HUDEP-2 (cell line): Measurements from ENCODE around the gene NALCN.
A peak's percentile ranks its signal among the peaks of the same experiment; 100 is the strongest.

Experiments
- DNase-seq, 76 experiments: peaks; one replicate each; lab custom pipeline; 2025; ENCODE audit not compliant: unreplicated experiment in 76 of 76; lab: John Stamatoyannopoulos, UW

Gene NALCN

DNA sequence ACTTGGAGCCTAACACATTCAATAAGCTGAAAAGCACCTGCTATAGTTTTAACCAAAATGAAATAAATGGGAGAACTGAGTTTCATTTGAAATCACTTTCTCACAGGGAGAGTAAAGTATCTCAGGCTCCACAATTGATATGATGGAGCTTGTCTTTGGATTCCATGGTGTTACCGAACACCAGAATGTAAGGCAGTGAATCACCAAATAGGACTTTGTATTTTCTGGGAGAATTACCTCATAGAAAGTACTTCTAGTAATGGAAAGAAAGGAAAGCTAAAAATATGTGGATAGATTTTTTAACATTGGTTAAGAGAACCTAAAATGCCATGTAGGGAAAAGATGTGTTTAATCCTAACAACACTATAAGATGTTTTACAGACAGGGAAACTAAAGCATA lies 123.6 kb downstream of the NALCN start:
- no peak for DNase-seq

DNA sequence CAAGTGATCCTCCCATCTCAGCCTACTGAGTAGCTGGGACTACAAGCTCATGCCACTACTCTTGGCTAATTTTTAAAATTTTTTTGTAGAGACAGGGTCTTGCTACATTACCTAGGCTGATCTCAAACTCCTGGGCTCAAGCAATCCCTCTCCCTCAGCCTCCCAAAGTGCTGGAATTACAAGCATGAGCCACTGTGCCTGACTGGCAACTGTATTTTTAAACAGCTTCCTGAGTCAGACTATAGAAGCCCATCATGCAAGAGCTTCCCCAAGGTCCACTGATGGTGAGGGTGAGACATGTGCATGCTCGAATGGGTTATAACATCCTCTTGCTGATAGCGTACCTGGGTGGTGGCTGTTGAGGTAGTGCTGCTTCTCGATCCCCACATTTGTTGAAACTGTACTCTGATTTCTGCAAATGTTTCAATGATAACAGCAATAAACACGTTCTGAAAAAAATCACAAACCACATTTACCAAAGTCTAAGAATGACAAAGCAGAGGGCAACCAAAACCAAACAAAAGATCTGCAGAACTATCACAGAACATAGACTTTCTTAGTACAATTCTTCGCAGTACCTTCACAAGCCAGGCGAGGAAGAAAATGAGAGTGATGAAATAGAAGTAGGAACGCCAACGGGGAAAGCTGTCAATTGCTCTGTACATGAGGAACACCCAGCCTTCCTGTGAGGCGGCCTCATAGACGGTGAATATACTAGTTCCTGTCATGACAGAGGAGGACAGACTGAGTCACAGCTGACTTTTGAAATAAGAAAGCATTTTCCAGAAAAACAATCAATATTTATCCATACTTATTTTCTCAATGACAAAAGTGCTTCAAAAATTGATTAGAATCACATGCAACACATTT lies 124.4 kb downstream of the NALCN start:
- no peak for DNase-seq

DNA sequence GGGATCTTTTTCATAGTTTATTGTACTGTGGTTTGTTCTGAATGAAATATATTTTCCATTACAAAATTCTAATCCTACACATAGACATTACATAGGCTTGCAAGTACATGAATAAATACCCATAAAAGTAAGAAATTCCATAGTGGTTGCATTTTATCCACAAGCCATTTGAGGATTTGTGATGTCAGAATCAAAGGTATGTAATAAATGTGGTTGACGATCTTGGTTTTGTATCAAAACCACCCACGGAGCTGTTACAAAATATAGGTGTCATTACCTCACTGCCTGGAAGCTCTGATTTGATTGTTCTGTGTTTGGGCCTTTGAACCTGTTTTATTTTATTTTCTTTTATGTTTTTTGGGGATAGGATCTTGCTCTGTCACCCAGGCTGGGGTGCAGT lies 125.1 kb downstream of the NALCN start:
- DNase-seq = no peak

DNA sequence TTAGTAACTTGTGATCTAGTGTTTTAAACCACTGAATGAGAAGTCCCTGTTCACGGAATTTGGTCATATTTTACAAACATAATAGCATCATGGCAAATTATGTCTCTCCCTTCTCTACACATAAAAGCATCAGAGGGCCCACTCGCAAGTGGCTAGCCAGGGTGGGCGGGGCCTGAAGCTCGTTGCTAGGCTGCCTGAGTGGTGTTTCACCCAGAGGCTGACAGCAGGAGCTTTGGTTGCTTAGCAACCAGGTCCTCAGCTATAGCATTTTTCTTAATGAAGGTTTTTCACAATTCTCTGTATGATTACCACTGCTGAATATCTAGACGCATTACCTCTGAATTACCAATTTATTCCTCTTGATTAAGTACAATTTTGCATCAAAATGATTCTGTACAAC lies 126.5 kb downstream of the NALCN start:
- DNase-seq = peak in 10 of 76 experiments; percentile 0 to 30 (median 16)

DNA sequence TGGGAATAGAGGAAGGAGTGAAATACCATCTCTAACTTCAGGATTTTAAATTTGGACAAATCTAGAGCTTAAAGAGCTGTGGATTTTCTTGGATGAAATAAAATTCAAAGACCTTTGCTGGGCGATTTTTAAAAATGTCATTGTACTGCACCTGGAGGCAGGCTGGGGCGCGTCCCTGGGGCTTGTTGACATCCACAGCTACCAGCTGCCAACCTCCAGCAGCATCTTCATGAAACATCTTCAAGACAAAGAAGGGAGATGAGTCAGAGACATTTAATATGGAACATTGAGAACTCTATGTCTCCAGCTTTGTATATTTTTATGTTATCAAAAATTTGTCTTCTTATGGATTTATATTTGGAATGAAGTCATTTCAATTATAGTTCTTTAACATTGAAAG lies 132.5 kb downstream of the NALCN start:
- DNase-seq = no peak

DNA sequence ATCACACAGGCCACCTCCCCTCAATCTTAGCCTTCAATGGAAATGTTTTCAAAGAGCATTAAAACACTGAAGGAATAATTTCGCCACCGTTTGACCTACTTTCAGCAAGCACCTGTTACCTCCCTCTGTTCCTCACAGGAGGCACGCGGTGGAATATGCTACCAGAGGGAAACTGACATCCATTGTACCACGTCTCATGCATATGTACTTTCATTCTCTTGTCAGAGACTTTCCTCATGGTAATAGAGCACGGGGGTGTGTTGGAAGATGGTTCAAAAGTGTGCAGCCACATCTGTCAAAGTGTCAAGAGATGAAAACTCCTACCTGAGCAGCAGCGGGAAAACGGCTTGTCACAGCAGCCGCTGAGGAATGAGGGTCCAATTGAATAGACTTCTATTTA lies 143.4 kb downstream of the NALCN start:
- no peak for DNase-seq

DNA sequence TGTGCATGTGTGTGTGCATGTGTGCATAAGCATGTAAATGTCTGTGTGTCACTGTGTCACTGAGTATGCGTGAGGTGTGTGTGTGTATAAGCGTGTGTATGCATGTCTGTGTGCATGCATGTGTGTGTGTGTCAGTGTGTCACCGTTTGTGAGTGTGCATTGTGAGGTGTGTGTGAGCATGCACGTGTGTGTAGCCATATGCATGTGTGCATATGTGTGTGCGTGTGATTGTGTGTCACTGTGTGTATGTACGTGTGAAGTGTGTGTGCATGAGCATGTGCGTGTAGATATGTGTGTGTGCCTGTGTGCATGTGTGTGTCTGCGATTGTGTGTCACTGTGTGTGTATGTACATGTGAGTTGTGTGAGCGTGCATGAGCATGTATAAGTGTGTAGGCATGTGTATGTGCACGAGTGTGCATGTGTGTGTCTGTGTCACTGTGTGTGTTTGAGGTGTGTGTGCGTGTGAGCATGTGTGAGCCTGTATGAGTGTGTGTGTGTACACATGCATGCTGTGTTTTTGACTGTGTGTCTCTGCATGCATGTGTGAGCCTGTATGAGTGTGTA lies 144.5 kb downstream of the NALCN start:
- DNase-seq = no peak

DNA sequence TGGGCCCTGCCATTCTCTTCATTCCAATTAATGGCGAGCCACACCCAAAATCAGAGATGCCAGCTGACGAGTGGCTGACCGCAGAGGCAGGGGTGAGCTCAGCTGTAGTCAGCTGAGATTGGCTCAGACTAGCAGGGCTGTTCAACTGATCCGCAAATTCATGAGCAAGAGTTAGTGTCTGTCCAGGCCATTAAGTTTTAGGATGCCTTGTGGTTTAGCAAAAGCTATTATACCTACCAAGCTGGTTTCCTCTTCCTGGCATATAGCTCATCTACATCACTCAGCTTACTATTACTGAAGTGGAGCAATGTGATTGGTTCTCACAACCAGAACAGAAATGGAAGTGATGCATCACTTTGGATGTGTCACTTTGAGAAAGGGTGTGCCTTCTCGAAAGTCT lies 148.7 kb downstream of the NALCN start:
- no peak for DNase-seq

DNA sequence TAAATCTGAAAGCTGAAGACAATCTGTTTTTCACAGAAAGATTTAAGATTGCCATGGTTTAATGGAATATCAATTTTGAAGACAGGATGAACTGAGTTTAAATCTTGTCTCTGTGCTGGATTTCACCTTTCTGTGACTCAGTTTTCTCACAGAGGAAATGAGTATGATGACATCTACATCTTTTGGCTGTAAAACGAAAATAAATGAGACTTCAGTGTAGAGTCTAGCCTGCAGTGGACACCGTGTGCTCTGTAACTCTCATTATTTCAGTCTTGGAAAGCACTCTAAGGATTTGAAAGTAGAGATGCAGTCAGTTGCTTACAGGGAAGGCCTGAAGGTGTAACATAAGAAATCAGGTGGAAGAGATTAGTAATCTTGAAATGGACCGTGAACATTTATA lies 150.4 kb downstream of the NALCN start:
- DNase-seq = no peak

DNA sequence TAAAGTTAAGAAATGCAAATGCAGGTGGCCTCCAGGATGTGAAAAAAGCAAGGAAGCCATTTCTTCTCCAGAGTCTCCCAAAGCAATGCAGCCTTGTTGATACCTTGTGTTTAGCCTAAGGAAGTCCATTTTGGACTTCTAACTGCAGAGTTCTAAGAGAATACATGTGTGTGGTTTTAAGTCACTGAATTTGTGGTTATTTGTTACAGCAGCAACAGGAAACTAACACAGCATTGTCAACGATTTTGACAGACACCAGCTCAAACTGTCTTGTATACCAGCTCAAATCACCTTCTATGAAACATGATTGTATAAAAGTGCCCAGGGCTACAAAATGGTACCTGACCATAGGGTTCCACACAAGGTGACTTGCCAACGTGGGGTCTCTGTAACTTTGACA lies 151.4 kb downstream of the NALCN start:
- no peak for DNase-seq

DNA sequence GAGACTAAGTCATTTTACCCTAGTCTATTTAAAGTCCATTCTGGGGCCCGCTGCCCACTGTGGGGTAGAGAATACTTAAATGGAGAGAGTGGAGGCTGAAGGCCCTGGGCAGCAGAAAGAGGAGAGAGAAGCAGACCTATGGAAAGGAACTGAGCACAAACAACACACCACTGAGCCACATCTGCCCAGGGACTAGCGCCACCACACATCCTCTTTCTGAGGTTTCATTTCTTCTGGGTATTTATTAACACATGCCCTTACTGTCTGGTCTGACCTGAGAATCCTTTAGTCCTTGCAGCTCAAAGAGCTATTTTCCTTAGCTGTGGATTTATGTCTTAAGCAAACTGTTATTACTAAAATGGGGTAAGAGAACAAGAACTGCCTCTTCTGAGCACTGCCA lies 154.0 kb downstream of the NALCN start:
- DNase-seq = no peak

DNA sequence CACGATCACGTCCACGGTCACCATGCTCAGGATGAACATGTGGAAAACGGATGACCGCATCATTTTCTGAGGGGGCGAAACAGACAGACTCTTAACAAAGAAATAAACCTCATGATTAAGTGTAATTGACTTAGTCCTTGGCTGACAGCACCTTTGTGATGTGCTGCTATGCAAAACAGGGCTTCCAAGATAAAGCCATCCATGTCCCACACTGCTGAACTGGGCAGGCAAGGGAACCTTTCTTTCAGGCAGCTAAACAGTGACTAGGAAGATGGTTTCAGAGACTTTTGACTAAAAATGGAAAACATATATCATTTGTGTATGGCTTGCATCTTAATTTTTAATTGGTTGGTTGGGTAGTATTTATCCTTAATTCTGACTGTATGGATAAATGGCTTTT lies 157.8 kb downstream of the NALCN start:
- DNase-seq = no peak

DNA sequence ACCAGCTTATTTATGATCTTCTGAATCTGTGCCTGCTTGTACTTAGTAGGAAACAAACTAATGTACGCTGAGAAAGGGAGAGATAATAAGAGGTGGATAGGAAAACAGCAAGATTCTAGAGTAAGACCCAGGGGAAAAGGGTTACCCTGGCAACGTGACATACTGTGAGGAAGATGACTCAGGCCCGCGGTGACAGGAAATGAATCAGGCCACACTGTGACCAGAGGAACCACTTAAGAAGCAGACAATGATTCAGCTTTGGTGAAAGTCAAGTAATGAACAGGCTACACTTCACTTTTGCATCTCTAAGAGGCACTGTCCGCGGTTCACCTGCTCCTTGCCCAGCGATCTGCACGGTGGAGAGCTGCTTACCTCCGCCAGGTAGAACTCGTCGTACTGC lies 158.2 kb downstream of the NALCN start:
- peak in 14 of 76 experiments; percentile 4 to 68 (median 27) for DNase-seq

DNA sequence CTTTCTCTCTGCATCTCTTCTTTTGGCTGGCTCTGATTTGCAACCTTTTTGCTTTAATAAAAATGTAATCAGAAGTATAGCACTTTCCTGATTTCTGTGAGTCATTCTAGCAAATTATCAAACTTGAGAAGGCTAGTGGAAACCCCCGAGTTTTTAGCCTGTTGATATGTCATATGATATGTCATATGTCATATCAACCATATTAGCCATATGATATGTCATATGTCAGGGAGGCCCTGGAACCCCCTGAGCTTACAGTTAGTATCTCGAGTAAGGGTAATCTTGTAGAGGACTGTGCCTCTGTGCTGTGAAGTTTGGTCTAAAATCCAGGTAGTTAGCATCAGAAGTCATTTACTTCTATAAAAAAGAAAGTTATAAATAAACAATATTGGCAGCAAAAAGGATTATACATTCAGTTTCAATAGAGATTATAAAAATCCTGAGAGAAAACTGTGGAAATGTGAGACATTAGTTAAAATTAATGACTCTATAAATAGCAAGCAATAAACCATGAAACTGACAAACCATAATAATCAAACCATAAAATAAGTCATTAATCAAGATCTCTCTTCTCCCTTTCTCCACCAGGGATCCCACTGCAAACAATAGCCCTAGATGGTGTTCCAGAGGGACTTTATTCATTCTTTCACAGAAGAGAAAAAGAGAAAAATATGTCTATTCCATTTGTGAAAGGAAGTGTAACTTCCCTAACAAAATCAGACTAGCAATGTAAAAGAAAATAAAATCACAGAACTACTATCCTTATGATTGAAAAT lies 167.4 kb downstream of the NALCN start:
- no peak for DNase-seq

DNA sequence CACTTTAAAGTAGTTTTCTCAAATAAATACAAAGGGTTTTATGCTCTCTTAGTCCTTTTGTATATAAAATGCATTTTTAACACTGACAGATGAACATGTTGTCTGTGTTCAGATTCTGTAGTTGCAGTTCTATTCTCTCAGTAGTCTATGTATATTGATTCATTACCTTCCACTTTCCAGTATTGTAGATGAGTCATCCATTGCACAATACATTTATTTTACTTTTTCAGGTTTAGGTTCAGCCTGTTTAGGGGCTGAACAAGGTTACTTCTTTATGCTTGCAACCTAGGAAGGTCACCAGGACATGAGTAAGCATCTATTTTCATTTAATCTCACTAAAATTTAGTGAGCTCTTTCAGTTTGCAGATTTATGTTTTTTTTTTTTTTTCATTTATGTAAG lies 173.6 kb downstream of the NALCN start:
- DNase-seq = no peak

DNA sequence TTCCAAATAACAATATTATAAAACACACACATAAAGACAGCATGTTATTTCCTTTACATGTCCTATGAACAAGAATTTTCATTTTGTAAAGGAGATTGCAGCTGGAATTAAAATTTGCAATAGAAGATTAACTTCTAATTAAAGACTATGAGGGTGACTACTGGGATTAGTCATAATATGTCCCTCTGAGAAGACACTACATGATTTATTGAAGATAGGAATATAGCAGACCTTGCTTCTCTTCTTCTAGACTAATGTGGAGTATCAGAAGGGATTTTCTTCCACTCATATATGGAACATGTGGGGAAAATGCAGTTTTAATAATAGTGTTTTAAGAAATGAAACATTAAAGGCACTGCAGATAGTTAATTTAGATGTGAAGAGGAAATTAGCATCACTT lies 177.8 kb downstream of the NALCN start:
- DNase-seq = no peak

DNA sequence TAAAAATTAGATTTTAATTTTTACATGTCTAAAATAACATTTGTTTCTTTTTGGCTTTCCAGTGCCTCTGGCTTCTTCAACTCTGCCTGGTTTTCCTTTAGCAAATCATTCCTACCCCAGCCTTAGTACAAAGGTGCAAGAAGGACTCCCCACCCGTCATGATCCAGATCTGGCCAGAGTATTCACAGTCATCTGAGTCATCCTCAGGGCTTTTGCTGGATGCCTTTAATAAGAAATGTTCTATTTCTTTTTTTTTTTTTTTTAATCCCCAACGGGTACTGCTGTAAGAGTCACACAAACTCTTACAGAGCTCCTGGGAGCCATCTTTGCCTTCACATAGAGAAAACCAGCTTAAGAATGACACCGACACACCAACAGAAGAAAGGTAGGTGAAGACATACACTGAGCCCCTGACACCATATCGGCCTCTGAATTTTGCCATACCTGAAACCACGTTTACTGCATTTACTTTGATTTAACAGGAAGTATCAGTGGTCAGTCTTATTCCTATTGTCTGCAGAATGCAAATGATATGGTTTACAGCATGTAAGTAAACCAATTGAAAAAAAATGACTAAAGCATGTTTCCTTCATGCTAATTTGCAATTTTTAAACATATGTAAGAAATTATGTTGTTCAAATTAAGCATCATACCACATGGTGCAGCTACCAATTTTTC lies 184.4 kb downstream of the NALCN start:
- no peak for DNase-seq

DNA sequence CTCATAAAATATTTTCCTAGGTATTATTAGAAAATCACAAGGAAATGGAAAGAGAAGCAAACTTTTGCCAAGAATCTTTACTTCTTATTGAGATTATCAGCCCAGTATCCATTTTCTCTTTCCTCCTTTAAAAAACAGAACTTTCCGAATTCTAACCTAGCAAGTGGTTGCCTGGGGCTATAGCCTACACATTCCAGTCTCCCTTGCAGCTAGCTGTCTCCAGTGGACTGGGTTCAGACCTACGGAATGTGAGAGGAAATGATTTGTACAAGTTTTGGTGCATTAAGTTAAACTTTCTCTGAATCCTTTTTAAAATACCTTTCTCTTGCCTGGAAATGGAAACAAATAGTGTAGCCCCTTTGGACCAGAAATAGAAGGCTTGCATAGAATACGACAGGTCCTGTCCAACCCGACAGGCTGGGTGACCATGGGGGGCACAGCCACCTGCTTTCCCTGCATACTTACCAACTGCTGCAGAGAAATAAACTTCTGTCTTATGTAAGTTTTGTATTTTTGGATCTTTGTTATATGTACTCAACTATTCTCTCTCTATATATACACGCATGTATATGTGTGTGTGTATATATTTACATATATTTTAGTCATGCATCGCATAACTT lies 185.9 kb downstream of the NALCN start:
- DNase-seq = no peak

DNA sequence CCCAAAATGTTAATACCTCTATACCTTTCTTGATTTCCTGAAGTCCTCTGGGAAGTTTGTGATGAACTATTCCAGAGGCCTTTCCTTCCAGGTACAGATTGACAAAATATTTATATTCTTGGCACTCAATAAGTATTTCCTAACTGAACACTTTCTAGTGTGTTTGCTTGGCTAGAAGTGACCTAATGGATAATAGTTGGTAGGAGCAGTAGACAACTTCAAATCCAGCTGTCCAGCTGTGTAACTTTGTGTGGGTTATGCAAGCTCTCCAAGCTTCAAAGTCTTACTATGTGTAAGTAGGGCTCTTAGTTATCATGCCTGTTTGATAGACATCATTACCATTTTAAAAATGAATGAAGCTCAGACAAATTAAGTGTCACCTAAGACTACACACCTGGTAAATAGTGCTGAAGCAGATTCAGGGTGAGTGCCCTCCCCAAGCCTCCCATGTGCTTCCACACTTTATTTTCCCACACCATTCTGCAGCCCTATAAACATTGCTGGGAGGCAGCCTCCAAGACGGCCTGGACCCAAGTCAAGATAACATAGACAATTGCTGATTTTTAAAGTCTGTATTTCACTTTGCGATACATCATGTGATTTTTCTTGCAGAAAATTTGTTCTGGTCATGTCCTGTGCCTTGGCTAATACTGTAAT lies 196.6 kb downstream of the NALCN start:
- no peak for DNase-seq

DNA sequence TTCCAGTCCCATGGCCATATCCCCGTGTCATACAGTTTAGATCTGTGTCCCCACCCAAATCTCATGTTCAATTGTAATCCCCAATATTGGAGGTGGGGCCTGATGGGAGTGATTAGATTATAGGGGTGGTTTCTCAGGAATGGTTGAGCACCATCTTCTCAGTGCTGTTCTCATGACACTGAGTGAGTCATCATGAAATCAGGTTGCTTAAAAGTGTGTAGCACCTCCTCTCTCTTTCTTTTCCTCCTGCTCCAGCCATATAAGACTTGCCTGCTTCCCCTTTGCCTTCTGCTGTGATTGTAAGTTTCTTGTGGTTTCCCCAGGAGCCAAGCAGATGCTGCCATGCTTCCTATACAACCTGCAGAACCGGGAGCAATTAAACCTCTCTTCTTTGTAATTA lies 197.8 kb downstream of the NALCN start:
- DNase-seq = no peak
